K562 (cell line): ENCODE data around the gene MATN1. TPM values are rescaled to one million over a fixed set of nuclear protein-coding genes. Genes with fewer than 3 reads are reported as not detected.

Experiments
- ARID3B ChIP-seq: fragments of 250-450 bp; sonication (Bioruptor Pico); IDR thresholded peaks from 2 replicates; pipeline ENCODE4 v1.4.0; 2020; ENCODE audit warnings: borderline replicate concordance
- BRCA1 ChIP-seq, 2 experiments: fragments of 450-650 bp in 1 of 2; sonication (generic) in 1 of 2; formaldehyde crosslinking in 1 of 2; IDR thresholded peaks; 2 replicates each; pipeline versions ENCODE4 v1.5.0 to v1.6.1; 2017 to 2020; ENCODE audit warnings: mild to moderate bottlenecking in 1 of 2, missing genetic modification reagents in 1 of 2
- CBX3 ChIP-seq, 2 experiments: IDR thresholded peaks; 1 replicate in 1 of 2; 2 replicates in 1 of 2; pipeline ENCODE4 v1.6.1; 2012; ENCODE audit warnings: inconsistent platforms in 2 of 2, low read length in 2 of 2, borderline replicate concordance in 1 of 2, control low read depth in 1 of 2
- CREM ChIP-seq: IDR thresholded peaks from 2 replicates; pipeline ENCODE4 v1.6.1; 2014; ENCODE audit warnings: antibody characterized with exemption, low read depth
- HEY1 ChIP-seq: fragments of 250-450 bp; sonication (Bioruptor Pico); IDR thresholded peaks from 2 replicates; pipeline ENCODE4 v1.5.0; 2020; ENCODE audit warnings: mild to moderate bottlenecking, moderate library complexity, borderline replicate concordance
- JUND ChIP-seq, 2 experiments: IDR thresholded peaks; 2 replicates in 1 of 2; 3 replicates in 1 of 2; pipeline ENCODE4 v1.6.1; 2011; ENCODE audit warnings: borderline replicate concordance in 2 of 2, low read depth in 2 of 2, low read length in 2 of 2, improper control_type of control experiment in 1 of 2, missing biosample characterization in 1 of 2, missing genetic modification characterization in 1 of 2, missing genetic modification reagents in 1 of 2
- KAT8 ChIP-seq: fragments of 450-650 bp; IDR thresholded peaks from 2 replicates; pipeline ENCODE4 v1.6.1; 2016; ENCODE audit warnings: low read depth, mild to moderate bottlenecking
- KDM1A ChIP-seq, 2 experiments: fragments of 450-650 bp; IDR thresholded peaks; 2 replicates each; pipeline ENCODE4 v1.6.1; 2016; ENCODE audit warnings: mild to moderate bottlenecking in 2 of 2
- MAFG ChIP-seq: fragments of 450-650 bp; conservative IDR thresholded peaks from 2 replicates; pipeline ENCODE4 v1.6.1; 2016; ENCODE audit warnings: missing genetic modification characterization, missing compliant biosample characterization
- MCM5 ChIP-seq: fragments of 450-650 bp; IDR thresholded peaks from 2 replicates; pipeline ENCODE4 v1.6.1; 2016; ENCODE audit warnings: low read depth
- MED1 ChIP-seq: sonication (generic); formaldehyde crosslinking; IDR thresholded peaks from 2 replicates; pipeline ENCODE4 v1.8.1; 2023; ENCODE audit warnings: missing genetic modification reagents, borderline replicate concordance
- PHB2 ChIP-seq: fragments of 450-650 bp; IDR thresholded peaks from 2 replicates; pipeline ENCODE4 v1.6.1; 2017; ENCODE audit warnings: low read depth
- PPARD ChIP-seq: fragments of 250-450 bp; sonication (Bioruptor Pico); IDR thresholded peaks from 2 replicates; pipeline ENCODE4 v1.8.0; 2022; ENCODE audit warnings: inconsistent platforms, mild to moderate bottlenecking, moderate library complexity
- RBM25 ChIP-seq: fragments of 200-400 bp; formaldehyde crosslinking; IDR thresholded peaks from 2 replicates; pipeline ENCODE4 v1.6.1; 2018; ENCODE audit warnings: low read length, low read depth, moderate library complexity; ENCODE audit not compliant: severe bottlenecking
- RCOR1 ChIP-seq, 2 experiments: IDR thresholded peaks; 2 replicates each; pipeline ENCODE4 v1.6.1; 2012; ENCODE audit warnings: low read depth in 2 of 2, low read length in 2 of 2, borderline replicate concordance in 1 of 2, improper control_type of control experiment in 1 of 2
- SIRT6 ChIP-seq: IDR thresholded peaks from one replicate; pipeline ENCODE4 v1.6.1; 2012; ENCODE audit warnings: low read depth, mild to moderate bottlenecking, control low read depth, inconsistent platforms, low read length, moderate library complexity
- SMARCA5 ChIP-seq: fragments of 450-650 bp; IDR thresholded peaks from 2 replicates; pipeline ENCODE4 v1.6.1; 2016
- SMARCB1 ChIP-seq: IDR thresholded peaks from 2 replicates; pipeline ENCODE4 v1.6.1; 2011; ENCODE audit warnings: improper control_type of control experiment, low read depth; ENCODE audit not compliant: insufficient read length
- SMC3 ChIP-seq: conservative IDR thresholded peaks from 2 replicates; pipeline ENCODE4 v1.6.1; 2011; ENCODE audit warnings: low read depth, low read length, improper control_type of control experiment; ENCODE audit not compliant: insufficient read depth
- SP2 ChIP-seq: IDR thresholded peaks from 2 replicates; pipeline ENCODE4 v1.6.1; 2011; ENCODE audit warnings: mild to moderate bottlenecking, low read depth, low read length, moderate library complexity; ENCODE audit not compliant: poor library complexity, severe bottlenecking; ENCODE audit errors: extremely low read depth
- SRSF3 ChIP-seq: fragments of 200-400 bp; formaldehyde crosslinking; IDR thresholded peaks from 2 replicates; pipeline ENCODE4 v1.6.1; 2016; ENCODE audit warnings: mild to moderate bottlenecking, low read length, moderate library complexity; ENCODE audit not compliant: insufficient read depth
- SUPT5H ChIP-seq: fragments of 450-650 bp; IDR thresholded peaks from 2 replicates; pipeline ENCODE4 v1.6.1; 2016
- ZHX1 ChIP-seq: fragments of 150-350 bp; conservative IDR thresholded peaks from 2 replicates; pipeline ENCODE4 v1.6.1; 2014; ENCODE audit warnings: low read length
- ZNF655 ChIP-seq: fragments of 250-450 bp; sonication (Bioruptor Pico); IDR thresholded peaks from 2 replicates; pipeline ENCODE4 v1.5.0; 2021
- polyA plus RNA-seq, 8 experiments: library from polyadenylated mRNA; depleted of rRNA in 4 of 8; stranded (reverse) in 5 of 8; unstranded in 3 of 8; fragments of >200 nt; fragmentation: Nextera tagmentation in 2 of 8; fragmentation: Illumina TruSeq in 1 of 8; extraction: Ambion mirVana in 2 of 8; extraction: Trizol in 1 of 8; gene quantifications; 2 replicates each; pipeline versions ENCODE4 v1.2.1 to v1.2.3, GENCODE V29; 2011 to 2014; ENCODE audit warnings: inconsistent platforms in 1 of 8, missing spikeins in 1 of 8
- total RNA-seq, 7 experiments: library from RNA; depleted of rRNA in 6 of 7; stranded (reverse); fragments of >200 nt in 6 of 7; fragmentation: Illumina TruSeq in 2 of 7; extraction: Trizol in 2 of 7; gene quantifications; 2 replicates each; pipeline versions ENCODE4 v1.2.1 to v1.2.3, GENCODE V29; 2011 to 2021; ENCODE audit warnings: low replicate concordance in 1 of 7

The MATN1 gene
- total and polyA plus RNA-seq, 9 of the 15 experiments (the other 6 are each of a cell fraction or from before 2014, with no cell fraction given), result 0.10 to 2.3 (median 1.2) TPM

- TF ChIP-seq CREM, result no peak
- peak; percentile 60 to 71 for TF ChIP-seq KDM1A (IDR thresholded peaks at IDR 0.05)
- no peak for TF ChIP-seq PHB2
- TF ChIP-seq SUPT5H, result no peak
- no peak for TF ChIP-seq SRSF3
- peak in 1 of 2 experiments; percentile 44; a peak in 1 of 4 replicates for TF ChIP-seq RCOR1 (IDR thresholded peaks at IDR 0.05; ENCODE audit: borderline replicate concordance in 1 of 2, low read depth in 2 of 2, low read length in 2 of 2)
- TF ChIP-seq ZNF655, result no peak
- no peak for TF ChIP-seq JUND (IDR thresholded peaks at IDR 0.05; ENCODE audit: borderline replicate concordance, low read depth, low read length)
- TF ChIP-seq JUND (tag; IDR thresholded peaks at IDR 0.05; ENCODE audit: borderline replicate concordance, low read depth, low read length), result no peak
- TF ChIP-seq MAFG (tag), result no peak
- no peak for TF ChIP-seq KAT8
- no peak for TF ChIP-seq SMARCB1
- peak; percentile 80; the same call in 1 of the 2 replicates for TF ChIP-seq SMARCA5
- TF ChIP-seq RBM25, result peak; percentile 92
- no peak for TF ChIP-seq MCM5
- no peak for TF ChIP-seq SIRT6
- no peak for TF ChIP-seq MED1 (CRISPR knock-in tag)
- no peak for TF ChIP-seq SMC3
- TF ChIP-seq BRCA1 (IDR thresholded peaks at IDR 0.05), result no peak
- TF ChIP-seq BRCA1 (CRISPR knock-in tag; IDR thresholded peaks at IDR 0.05), result no peak
- TF ChIP-seq PPARD (CRISPR knock-in tag), result no peak
- no peak for TF ChIP-seq CBX3 (IDR thresholded peaks at IDR 0.05; ENCODE audit: borderline replicate concordance in 1 of 2, low read length in 2 of 2)
- TF ChIP-seq ZHX1, result no peak
- no peak for TF ChIP-seq SP2
- TF ChIP-seq ARID3B (CRISPR knock-in tag), result no peak
- TF ChIP-seq HEY1 (CRISPR knock-in tag), result no peak
Measured at GRCh38 chr1:30734580-30734979, 11.2 kb upstream of the MATN1 start (continued).
